Neural progenitor cell (in vitro differentiated cells): ENCODE measurements around the gene CREG1. TPM values are rescaled to one million over a fixed set of nuclear protein-coding genes. Genes with fewer than 3 reads are reported as not detected.
A peak's percentile ranks its signal among the peaks of the same experiment; 100 is the strongest.

Experiments
- DNase-seq: peaks from one replicate; pipeline ENCODE4 v3.0.0-alpha.2; 2016; ENCODE audit warnings: low spot score
- H2AFZ ChIP-seq: fragments of 200-600 bp; sonication (generic); replicated peaks from 2 replicates; pipeline ENCODE4 v1.6.1; 2016; ENCODE audit warnings: antibody characterized with exemption
- H3F3A ChIP-seq: fragments of 200-600 bp; sonication (generic); 2 replicates; pipeline ENCODE4 v1.6.1; 2016; ENCODE audit warnings: antibody characterized with exemption, low read depth
- H3K27ac ChIP-seq: fragments of 200-600 bp; sonication (generic); 2 replicates; pipeline ENCODE4 v1.5.1; 2016; ENCODE audit warnings: mild to moderate bottlenecking
- H3K27me3 ChIP-seq: fragments of 200-600 bp; sonication (generic); 2 replicates; pipeline ENCODE4 v1.6.1; 2016; ENCODE audit warnings: mild to moderate bottlenecking, moderate library complexity
- H3K36me3 ChIP-seq: fragments of 200-600 bp; sonication (generic); 2 replicates; pipeline ENCODE4 v1.5.1; 2016
- H3K4me1 ChIP-seq: fragments of 200-600 bp; sonication (generic); 2 replicates; pipeline ENCODE4 v1.6.1; 2016; ENCODE audit warnings: mixed run types
- H3K4me2 ChIP-seq: fragments of 200-600 bp; sonication (generic); 2 replicates; pipeline ENCODE4 v1.6.1; 2016
- H3K4me3 ChIP-seq: fragments of 200-600 bp; sonication (generic); 2 replicates; pipeline ENCODE4 v1.5.1; 2016
- H3K79me2 ChIP-seq: fragments of 200-600 bp; sonication (generic); 2 replicates; pipeline ENCODE4 v1.6.1; 2016; ENCODE audit warnings: low read depth
- H3K9ac ChIP-seq: fragments of 200-600 bp; sonication (generic); 2 replicates; pipeline ENCODE4 v1.6.1; 2016
- H3K9me3 ChIP-seq: fragments of 200-600 bp; sonication (generic); 2 replicates; pipeline ENCODE4 v1.5.1; 2016; ENCODE audit warnings: low read depth
- H4K20me1 ChIP-seq: fragments of 200-600 bp; sonication (generic); 2 replicates; pipeline ENCODE4 v1.6.1; 2016; ENCODE audit warnings: low read depth
- H3K27ac Mint-ChIP-seq: 3 replicates; pipeline ENCODE4 v1.8.0; 2021; ENCODE audit warnings: mixed read lengths
- H3K27me3 Mint-ChIP-seq: 2 replicates; pipeline ENCODE4 v1.8.0; 2022; ENCODE audit warnings: low read depth, mild to moderate bottlenecking, inconsistent platforms, moderate library complexity, mixed read lengths; ENCODE audit not compliant: insufficient read depth
- H3K36me3 Mint-ChIP-seq: 3 replicates; pipeline ENCODE4 v1.8.0; 2021; ENCODE audit warnings: mixed read lengths
- H3K4me1 Mint-ChIP-seq: 3 replicates; pipeline ENCODE4 v1.8.0; 2021; ENCODE audit warnings: mixed read lengths
- H3K4me3 Mint-ChIP-seq: 3 replicates; pipeline ENCODE4 v1.8.0; 2021; ENCODE audit warnings: mild to moderate bottlenecking, moderate library complexity, mixed read lengths
- H3K9me3 Mint-ChIP-seq: 3 replicates; pipeline ENCODE4 v1.8.0; 2020; ENCODE audit warnings: mixed read lengths
- EZH2 ChIP-seq: fragments of 200-600 bp; sonication (generic); IDR thresholded peaks from 2 replicates; pipeline ENCODE4 v1.6.1; 2017; ENCODE audit warnings: antibody characterized with exemption, mild to moderate bottlenecking, moderate library complexity
- EZH2phosphoT487 ChIP-seq: fragments of 200-600 bp; sonication (generic); IDR thresholded peaks from 2 replicates; pipeline ENCODE4 v1.6.1; 2017; ENCODE audit warnings: antibody characterized with exemption
- total RNA-seq: library from RNA; depleted of rRNA; stranded (reverse); fragments of >200 nt; gene quantifications from 2 replicates; pipeline ENCODE4 v1.2.3, GENCODE V29; 2015; ENCODE audit warnings: low replicate concordance
- TF ChIP-seq, protein P1 (sequence below): fragments of 200-600 bp; sonication (generic); IDR thresholded peaks from 2 replicates; pipeline ENCODE4 v1.5.1; 2017; ENCODE audit warnings: antibody characterized with exemption, mild to moderate bottlenecking

Gene CREG1
- total RNA-seq, 1 donor from 2014 or later: 55.6 TPM

DNA sequence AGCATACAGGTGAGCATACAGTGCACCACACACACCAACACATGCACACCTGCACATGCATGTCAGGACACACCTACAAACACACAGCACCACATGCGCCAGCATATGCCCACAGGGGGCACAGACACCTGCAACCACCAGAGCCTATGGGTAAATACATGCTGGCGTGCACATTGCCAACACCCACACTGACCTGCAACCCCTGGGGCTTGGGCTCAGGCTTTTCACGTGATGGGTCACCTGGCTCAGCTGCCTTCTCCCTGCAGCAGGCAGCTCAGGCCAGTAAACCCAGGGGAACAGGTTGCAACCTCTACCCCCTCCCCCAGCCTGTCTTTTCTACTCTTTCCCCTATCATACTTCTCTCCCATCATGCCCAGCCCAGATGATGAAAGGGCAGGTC, 43.3 kb downstream of the CREG1 start:
- Mint-ChIP-seq H3K4me1 (peaks cover 62% of the 10 kb centered on the region), H3K27ac (peak overlapping the region; percentile 7)
- H3K79me2 ChIP-seq: no peaks in the 10 kb centered on the region

DNA sequence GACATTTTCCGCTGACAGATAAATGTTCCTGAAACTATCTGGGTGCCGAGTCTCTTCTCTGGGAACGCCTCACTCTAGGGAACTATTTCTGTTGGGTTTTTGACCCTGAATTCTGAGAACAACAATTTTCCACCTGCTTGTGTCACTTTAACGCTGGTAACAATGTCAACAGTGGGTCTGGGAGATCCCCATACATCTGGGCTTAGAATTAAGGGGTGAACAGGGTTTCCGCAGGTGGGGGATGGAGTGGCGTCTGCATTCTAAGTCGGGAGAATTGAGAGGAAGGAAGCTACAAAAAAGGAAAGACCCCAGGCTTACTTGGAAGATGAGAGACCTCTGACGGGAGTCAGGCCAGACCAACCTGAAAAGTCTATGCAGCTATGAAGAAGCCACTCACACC, 44.0 kb downstream of the CREG1 start:
- no peaks in the 10 kb centered on the region for H3K9me3 Mint-ChIP-seq
- H2AFZ ChIP-seq: no peak overlapping the region
- H3K4me1 ChIP-seq: peaks cover 11% of the 10 kb centered on the region
- no peak for DNase-seq
- H3K4me2 ChIP-seq: no peak overlapping the region
- H4K20me1 ChIP-seq: no peaks in the 10 kb centered on the region
- H3K4me3 ChIP-seq: no peak overlapping the region
- peaks cover 14% of the 10 kb centered on the region for H3K27me3 Mint-ChIP-seq
- H3K27me3 ChIP-seq: no peaks in the 10 kb centered on the region
- no peaks in the 10 kb centered on the region for H3K9me3 ChIP-seq
- no peak overlapping the region for H3K4me3 Mint-ChIP-seq
- H3K9ac ChIP-seq: no peak overlapping the region
- H3K36me3 ChIP-seq: no peaks in the 10 kb centered on the region
- peaks cover 2% of the 10 kb centered on the region for H3K36me3 Mint-ChIP-seq
- H3K27ac ChIP-seq: no peak overlapping the region
- peaks cover 10% of the 10 kb centered on the region for H3F3A ChIP-seq
- H3K27ac Mint-ChIP-seq: peak overlapping the region; percentile 57
- peaks cover 68% of the 10 kb centered on the region for H3K4me1 Mint-ChIP-seq
- TF ChIP-seq, protein P1, sequence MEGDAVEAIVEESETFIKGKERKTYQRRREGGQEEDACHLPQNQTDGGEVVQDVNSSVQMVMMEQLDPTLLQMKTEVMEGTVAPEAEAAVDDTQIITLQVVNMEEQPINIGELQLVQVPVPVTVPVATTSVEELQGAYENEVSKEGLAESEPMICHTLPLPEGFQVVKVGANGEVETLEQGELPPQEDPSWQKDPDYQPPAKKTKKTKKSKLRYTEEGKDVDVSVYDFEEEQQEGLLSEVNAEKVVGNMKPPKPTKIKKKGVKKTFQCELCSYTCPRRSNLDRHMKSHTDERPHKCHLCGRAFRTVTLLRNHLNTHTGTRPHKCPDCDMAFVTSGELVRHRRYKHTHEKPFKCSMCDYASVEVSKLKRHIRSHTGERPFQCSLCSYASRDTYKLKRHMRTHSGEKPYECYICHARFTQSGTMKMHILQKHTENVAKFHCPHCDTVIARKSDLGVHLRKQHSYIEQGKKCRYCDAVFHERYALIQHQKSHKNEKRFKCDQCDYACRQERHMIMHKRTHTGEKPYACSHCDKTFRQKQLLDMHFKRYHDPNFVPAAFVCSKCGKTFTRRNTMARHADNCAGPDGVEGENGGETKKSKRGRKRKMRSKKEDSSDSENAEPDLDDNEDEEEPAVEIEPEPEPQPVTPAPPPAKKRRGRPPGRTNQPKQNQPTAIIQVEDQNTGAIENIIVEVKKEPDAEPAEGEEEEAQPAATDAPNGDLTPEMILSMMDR: no peak
- TF ChIP-seq EZH2 (no peak), EZH2phosphoT487 (no peak)
- no peaks in the 10 kb centered on the region for H3K79me2 ChIP-seq

More for the DNA sequence above, 43.3 kb downstream of the CREG1 start:
- Histone ChIP-seq H3K9ac (no peak overlapping the region), H4K20me1 (no peaks in the 10 kb centered on the region), H3K27ac (no peak overlapping the region), H3K9me3 (no peaks in the 10 kb centered on the region), H3K4me2 (no peak overlapping the region), H3K4me1 (peaks cover 10% of the 10 kb centered on the region), H3K4me3 (no peak overlapping the region), H3K27me3 (no peaks in the 10 kb centered on the region), H3K36me3 (no peaks in the 10 kb centered on the region), H2AFZ (no peak overlapping the region), H3F3A (peaks cover 10% of the 10 kb centered on the region)
- H3K9me3 Mint-ChIP-seq: no peaks in the 10 kb centered on the region
- peak overlapping the region; percentile 5 for H3K4me3 Mint-ChIP-seq
- H3K36me3 Mint-ChIP-seq: peaks cover 2% of the 10 kb centered on the region
- peaks cover 11% of the 10 kb centered on the region for H3K27me3 Mint-ChIP-seq
- TF ChIP-seq EZH2 (no peak), EZH2phosphoT487 (no peak)
- TF ChIP-seq, protein P1: no peak
- DNase-seq: no peak

DNA sequence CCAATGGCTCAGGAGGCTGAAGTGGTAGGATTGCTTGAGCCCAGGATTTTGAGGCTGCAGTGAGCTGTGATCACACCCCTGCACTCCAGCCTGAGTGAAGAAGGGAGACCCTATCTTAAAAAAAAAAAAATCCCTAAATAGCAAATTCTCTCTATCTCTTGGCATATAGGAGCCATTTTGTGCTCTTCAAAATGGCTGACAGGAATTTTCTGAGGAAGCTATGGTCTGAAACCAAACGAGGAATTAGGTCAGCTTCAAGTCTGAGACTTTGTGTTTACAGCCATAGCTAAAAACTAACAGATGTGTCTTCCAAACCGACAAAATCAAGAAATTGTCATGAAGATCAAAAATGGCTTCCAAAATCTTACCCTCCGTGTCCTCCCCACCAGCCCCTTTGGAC, 45.8 kb downstream of the CREG1 start:
- Histone ChIP-seq H2AFZ (no peak overlapping the region), H3K27me3 (no peaks in the 10 kb centered on the region), H3K27ac (no peak overlapping the region), H3K36me3 (no peaks in the 10 kb centered on the region), H3K9me3 (no peaks in the 10 kb centered on the region), H3K9ac (no peak overlapping the region), H3K4me3 (no peak overlapping the region), H3K79me2 (no peaks in the 10 kb centered on the region), H3K4me2 (no peak overlapping the region), H3F3A (peaks cover 27% of the 10 kb centered on the region), H4K20me1 (no peaks in the 10 kb centered on the region), H3K4me1 (peaks cover 29% of the 10 kb centered on the region)
- Mint-ChIP-seq H3K36me3 (peaks cover 2% of the 10 kb centered on the region), H3K27ac (peak overlapping the region; percentile 19), H3K9me3 (no peaks in the 10 kb centered on the region), H3K27me3 (peaks cover 14% of the 10 kb centered on the region), H3K4me1 (peaks cover 81% of the 10 kb centered on the region), H3K4me3 (no peak overlapping the region)
- TF ChIP-seq, protein P1: no peak
- no peak for DNase-seq

DNA sequence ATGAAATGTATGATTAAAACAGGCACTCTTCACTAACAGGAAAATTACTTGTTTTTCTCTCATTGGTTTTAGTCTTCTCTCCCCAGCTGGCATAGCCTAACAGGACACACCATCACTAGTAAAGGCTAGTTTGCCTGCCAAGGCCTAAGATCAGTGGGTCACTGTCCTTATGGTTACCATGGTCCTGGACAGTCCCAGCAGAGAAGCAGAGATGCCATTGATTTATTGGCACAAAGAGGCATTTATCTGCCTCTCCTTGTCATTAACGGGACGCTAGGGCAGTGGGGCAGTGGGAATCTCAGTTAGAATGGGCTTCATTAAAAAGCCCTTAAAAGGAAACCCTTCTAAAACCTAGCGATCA, 49.1 kb downstream of the CREG1 start:
- no peaks in the 10 kb centered on the region for H4K20me1 ChIP-seq
- Mint-ChIP-seq H3K4me1 (peaks cover 79% of the 10 kb centered on the region), H3K27me3 (peaks cover 10% of the 10 kb centered on the region), H3K27ac (peak overlapping the region; percentile 23), H3K9me3 (no peaks in the 10 kb centered on the region), H3K4me3 (no peak overlapping the region), H3K36me3 (peaks cover 2% of the 10 kb centered on the region)
- no peaks in the 10 kb centered on the region for H3K27me3 ChIP-seq
- peaks cover 30% of the 10 kb centered on the region for H3F3A ChIP-seq
- no peak overlapping the region for H2AFZ ChIP-seq
- H3K4me3 ChIP-seq: no peak overlapping the region
- peak overlapping the region; percentile 30 for H3K4me2 ChIP-seq
- no peak overlapping the region for H3K27ac ChIP-seq
- H3K79me2 ChIP-seq: no peaks in the 10 kb centered on the region
- no peak for DNase-seq
- no peaks in the 10 kb centered on the region for H3K9me3 ChIP-seq
- TF ChIP-seq, protein P1: no peak
- TF ChIP-seq EZH2 (no peak), EZH2phosphoT487 (no peak)
- H3K9ac ChIP-seq: no peak overlapping the region
- peaks cover 46% of the 10 kb centered on the region for H3K4me1 ChIP-seq
- no peaks in the 10 kb centered on the region for H3K36me3 ChIP-seq
